Prostate gland (tissue), 2 donors: ENCODE data around the gene NOTCH1. TPM values are rescaled to one million over a fixed set of nuclear protein-coding genes. Genes with fewer than 3 reads are reported as not detected.

Experiments
- DNase-seq: peaks from one replicate; pipeline ENCODE4 v3.0.0-alpha.2; 2019; ENCODE audit warnings: low spot score
- H3K27ac ChIP-seq, 2 donors: fragments of 200-600 bp; sonication (generic); 2 replicates each; pipeline ENCODE4 v1.5.1; 2017 to 2019
- H3K27me3 ChIP-seq: fragments of 200-600 bp; sonication (generic); replicated peaks from 2 replicates; pipeline ENCODE4 v1.5.1; 2019; ENCODE audit not compliant: insufficient read depth
- H3K36me3 ChIP-seq, 2 donors: fragments of 200-600 bp; sonication (generic); 1 replicate in 1 of 2; 2 replicates in 1 of 2; pipeline versions ENCODE4 v1.5.1 to v1.8.1; 2017 to 2019
- H3K4me1 ChIP-seq: fragments of 200-600 bp; sonication (generic); replicated peaks from 2 replicates; pipeline ENCODE4 v1.5.1; 2019
- H3K4me3 ChIP-seq, 2 donors: fragments of 200-600 bp; sonication (generic); 2 replicates each; pipeline ENCODE4 v1.5.1; 2017 to 2019
- H3K9me3 ChIP-seq: fragments of 200-600 bp; sonication (generic); 2 replicates; pipeline ENCODE4 v1.5.1; 2017
- CTCF ChIP-seq, 4 experiments: fragments of 200-600 bp in 2 of 4; fragments of 450-650 bp in 2 of 4; sonication (generic) in 2 of 4; IDR thresholded peaks; 1 replicate in 3 of 4; 2 replicates in 1 of 4; pipeline ENCODE4 v1.5.1; 2016 to 2019; ENCODE audit warnings: antibody characterized with exemption in 4 of 4, mild to moderate bottlenecking in 2 of 4, moderate library complexity in 2 of 4
- POLR2A ChIP-seq: fragments of 450-650 bp; IDR thresholded peaks from one replicate; pipeline ENCODE4 v1.6.1; 2016; ENCODE audit warnings: antibody characterized with exemption, mild to moderate bottlenecking
- POLR2AphosphoS5 ChIP-seq: sonication (generic); formaldehyde crosslinking; IDR thresholded peaks from one replicate; pipeline ENCODE4 v1.6.1; 2017; ENCODE audit warnings: antibody characterized with exemption
- WGBS: methylation state at CpG from one replicate; pipeline ENCODE4 v1.1.5; 2018; 5-methylcytosine and 5-hydroxymethylcytosine counted together
- intact Hi-C: fragments of 100-400 bp; cut with DNase I; formaldehyde crosslinking; loops from one replicate; pipeline ENCODE4 v1.14.2; 2022
- total RNA-seq, 2 donors: library from RNA; depleted of rRNA; stranded (reverse); fragments of >200 nt; gene quantifications; one replicate each; pipeline ENCODE4 v1.1.0, GENCODE V29; 2016

NOTCH1 gene
- total RNA-seq, 2 donors from 2014 or later = 38.0 to 63.3 TPM

- no peaks in the 10 kb centered on the region for H3K27me3 ChIP-seq
- no peaks in the 10 kb centered on the region for H3K9me3 ChIP-seq
- no peaks in the 10 kb centered on the region for H3K4me1 ChIP-seq
- intact Hi-C loops = no loop called here
- 91% methylated on average over 15 of the region's 15 CpGs for WGBS
- TF ChIP-seq POLR2AphosphoS5 = no peak
- no peak for TF ChIP-seq CTCF (IDR thresholded peaks at IDR 0.05)
- TF ChIP-seq POLR2A = no peak
- H3K4me3 ChIP-seq = no peak overlapping the region
- no peak overlapping the region for H3K27ac ChIP-seq
- peaks cover 22 to 40% of the 10 kb centered on the region in 2 donors for H3K36me3 ChIP-seq
- no peak for DNase-seq
These were observed 78.1 kb downstream of the NOTCH1 start for GRCh38 chr9:136467766-136468165.

GRCh38 chr9:136466155-136466541 lies 79.7 kb downstream of the NOTCH1 start:
- Histone ChIP-seq H3K4me1 (no peaks in the 10 kb centered on the region), H3K9me3 (no peaks in the 10 kb centered on the region), H3K27me3 (no peaks in the 10 kb centered on the region), H3K27ac (no peak overlapping the region), H3K36me3 (peaks cover 17 to 45% of the 10 kb centered on the region in 2 donors), H3K4me3 (no peak overlapping the region)
- intact Hi-C loops = no loop called here
- TF ChIP-seq POLR2AphosphoS5 (no peak), POLR2A (no peak), CTCF (IDR thresholded peaks at IDR 0.05) (no peak)
- DNase-seq = no peak
- 92% methylated on average over 30 of the region's 30 CpGs for WGBS

GRCh38 chr9:136465500-136466154 lies 80.2 kb downstream of the NOTCH1 start:
- intact Hi-C loops = no loop called here

GRCh38 chr9:136464241-136464640 lies 81.6 kb downstream of the NOTCH1 start:
- Histone ChIP-seq H3K4me1 (no peaks in the 10 kb centered on the region), H3K9me3 (no peaks in the 10 kb centered on the region), H3K27ac (no peak overlapping the region), H3K36me3 (peaks cover 22 to 38% of the 10 kb centered on the region in 2 donors), H3K27me3 (no peaks in the 10 kb centered on the region), H3K4me3 (no peak overlapping the region)
- intact Hi-C loops = no loop called here
- TF ChIP-seq CTCF (IDR thresholded peaks at IDR 0.05) = no peak
- TF ChIP-seq POLR2AphosphoS5 = no peak
- TF ChIP-seq POLR2A = no peak
- 93% methylated on average over 6 of the region's 6 CpGs for WGBS
- no peak for DNase-seq

More at GRCh38 chr9:136465500-136466154, 80.2 kb downstream of the NOTCH1 start:
- Histone ChIP-seq H3K4me1 (no peaks in the 10 kb centered on the region), H3K4me3 (no peak overlapping the region), H3K9me3 (no peaks in the 10 kb centered on the region), H3K36me3 (peaks cover 15 to 41% of the 10 kb centered on the region in 2 donors), H3K27ac (no peak overlapping the region), H3K27me3 (no peaks in the 10 kb centered on the region)
- 95% methylated on average over 27 of the region's 27 CpGs for WGBS
- TF ChIP-seq POLR2A = no peak
- no peak for TF ChIP-seq CTCF (IDR thresholded peaks at IDR 0.05)
- no peak for TF ChIP-seq POLR2AphosphoS5
- DNase-seq = no peak

GRCh38 chr9:136463578-136463977 lies 82.3 kb downstream of the NOTCH1 start:
- 86% methylated on average over 14 of the region's 14 CpGs for WGBS
- Histone ChIP-seq H3K4me3 (no peak overlapping the region), H3K36me3 (peaks cover 22 to 38% of the 10 kb centered on the region in 2 donors), H3K27me3 (no peaks in the 10 kb centered on the region), H3K27ac (no peak overlapping the region), H3K4me1 (no peaks in the 10 kb centered on the region), H3K9me3 (no peaks in the 10 kb centered on the region)
- no peak for TF ChIP-seq POLR2AphosphoS5
- no peak for TF ChIP-seq CTCF (IDR thresholded peaks at IDR 0.05)
- TF ChIP-seq POLR2A = no peak
- DNase-seq = no peak
- intact Hi-C loops = no loop called here
